H1 (cell line): Measurements from ENCODE around the gene ADAMTS14. TPM values are rescaled to one million over a fixed set of nuclear protein-coding genes. Genes with fewer than 3 reads are reported as not detected.

Source experiments
- CTCF ChIA-PET: fragments of 300-600 bp; sonication (Branson Sonifier 250); formaldehyde crosslinking; loops from one replicate; lab custom pipeline; 2021; ENCODE audit not compliant: partially characterized antibody; lab: Charles Lee
- POLR2A ChIA-PET: fragments of 300-600 bp; sonication (Branson Sonifier 250); formaldehyde crosslinking; loops from one replicate; lab custom pipeline; 2021; ENCODE audit warnings: inconsistent platforms; ENCODE audit not compliant: partially characterized antibody; lab: Charles Lee
- DNase-seq, 2 experiments: peaks; one replicate each; pipeline versions ENCODE4 v3.0.0 to v3.0.0-alpha.2; 2010 to 2022; ENCODE audit warnings: low spot score in 2 of 2, low read depth in 1 of 2, mixed read lengths in 1 of 2
- FAIRE-seq: peaks from 2 replicates; lab custom pipeline; 2011; peaks lifted over from hg19 to GRCh38; lab: Jason Lieb, UNC
- H2AFZ ChIP-seq: 2 replicates; pipeline ENCODE4 v1.8.1; 2012; ENCODE audit warnings: low read length, inconsistent platforms
- H2AK5ac ChIP-seq: 2 replicates; pipeline ENCODE4 v1.6.1; 2013; ENCODE audit warnings: low read depth, low read length
- H2BK120ac ChIP-seq: replicated peaks from 2 replicates; pipeline ENCODE3; 2013; ENCODE audit warnings: low read depth, low read length, inconsistent platforms
- H2BK12ac ChIP-seq: 2 replicates; pipeline ENCODE4 v1.6.1; 2013; ENCODE audit warnings: low read depth, low read length
- H2BK15ac ChIP-seq: 2 replicates; pipeline ENCODE4 v1.6.1; 2013; ENCODE audit warnings: low read length
- H2BK20ac ChIP-seq: 2 replicates; pipeline ENCODE4 v1.6.1; 2013; ENCODE audit warnings: low read length
- H2BK5ac ChIP-seq: 2 replicates; pipeline ENCODE4 v1.6.1; 2013; ENCODE audit warnings: low read depth, low read length
- H3K14ac ChIP-seq: 2 replicates; pipeline ENCODE4 v1.6.1; 2013; ENCODE audit warnings: inconsistent platforms; ENCODE audit not compliant: insufficient read length
- H3K18ac ChIP-seq: 2 replicates; pipeline ENCODE4 v1.6.1; 2013; ENCODE audit warnings: low read length; ENCODE audit errors: extremely low read depth
- H3K23ac ChIP-seq: 2 replicates; pipeline ENCODE4 v1.6.1; 2013; ENCODE audit warnings: inconsistent platforms; ENCODE audit not compliant: insufficient read length
- H3K23me2 ChIP-seq: 2 replicates; pipeline ENCODE4 v1.6.1; 2013; ENCODE audit warnings: low read depth, low read length
- H3K27ac ChIP-seq: 2 replicates; pipeline ENCODE4 v1.6.1; 2011; ENCODE audit warnings: low read depth, low read length, inconsistent platforms
- H3K27me3 ChIP-seq, 4 experiments: replicated peaks in 1 of 4; 1 replicate in 1 of 4; 2 replicates in 3 of 4; pipeline versions ENCODE4 v1.6.1 to v1.8.1; 2011 to 2013; ENCODE audit warnings: low read length in 3 of 4, mild to moderate bottlenecking in 3 of 4, inconsistent platforms in 2 of 4, mixed read lengths in 2 of 4, moderate library complexity in 1 of 4; ENCODE audit not compliant: control insufficient read depth in 3 of 4, insufficient read depth in 3 of 4; ENCODE audit errors: extremely low read depth in 1 of 4
- H3K36me3 ChIP-seq, 4 experiments: 2 replicates each; pipeline versions ENCODE4 v1.6.1 to v1.8.1; 2011 to 2013; ENCODE audit warnings: mild to moderate bottlenecking in 4 of 4, low read length in 3 of 4, moderate library complexity in 2 of 4, control low read depth in 1 of 4, inconsistent platforms in 1 of 4; ENCODE audit not compliant: insufficient read depth in 4 of 4, control insufficient read depth in 2 of 4
- H3K4ac ChIP-seq: replicated peaks from 2 replicates; pipeline ENCODE3; 2013; ENCODE audit warnings: low read length, low read depth, mixed read lengths, inconsistent platforms; ENCODE audit not compliant: insufficient read length
- H3K4me1 ChIP-seq, 4 experiments: replicated peaks in 1 of 4; 1 replicate in 1 of 4; 2 replicates in 3 of 4; pipeline versions ENCODE4 v1.6.1 to v1.8.1; 2011 to 2013; ENCODE audit warnings: low read length in 3 of 4, inconsistent platforms in 2 of 4, mixed read lengths in 1 of 4; ENCODE audit not compliant: insufficient read depth in 4 of 4, control insufficient read depth in 3 of 4
- H3K4me2 ChIP-seq, 2 experiments: 2 replicates each; pipeline versions ENCODE4 v1.6.1 to v1.8.1; 2011 to 2013; ENCODE audit warnings: low read depth in 2 of 2, low read length in 2 of 2, control low read depth in 1 of 2, inconsistent platforms in 1 of 2, mild to moderate bottlenecking in 1 of 2; ENCODE audit not compliant: insufficient read depth in 1 of 2
- H3K4me3 ChIP-seq, 4 experiments: fragments of 200-600, 300-600 bp in 1 of 4; sonication (generic), shearing (Covaris generic), sonication (Bioruptor Twin) in 1 of 4; 2 replicates each; pipeline versions ENCODE4 v1.5.1 to v1.8.1; 2011 to 2016; ENCODE audit warnings: low read length in 4 of 4, low read depth in 3 of 4, control low read depth in 2 of 4, inconsistent platforms in 2 of 4, mild to moderate bottlenecking in 2 of 4, mixed read lengths in 1 of 4, moderate library complexity in 1 of 4; ENCODE audit not compliant: insufficient read depth in 2 of 4; ENCODE audit errors: extremely low read depth in 1 of 4
- H3K56ac ChIP-seq: replicated peaks from 2 replicates; pipeline ENCODE3; 2013; ENCODE audit warnings: low read depth, mild to moderate bottlenecking, mixed read lengths, low read length, inconsistent platforms; ENCODE audit not compliant: insufficient read length
- H3K79me1 ChIP-seq: 2 replicates; pipeline ENCODE4 v1.6.1; 2013; ENCODE audit warnings: low read depth, low read length, control low read depth
- H3K79me2 ChIP-seq, 2 experiments: 2 replicates each; pipeline versions ENCODE4 v1.6.1 to v1.8.1; 2012 to 2013; ENCODE audit warnings: low read length in 2 of 2, mild to moderate bottlenecking in 2 of 2, inconsistent platforms in 1 of 2; ENCODE audit not compliant: insufficient read depth in 2 of 2, control insufficient read depth in 1 of 2
- H3K9ac ChIP-seq, 4 experiments: replicated peaks in 1 of 4; 1 replicate in 1 of 4; 2 replicates in 3 of 4; pipeline versions ENCODE4 v1.6.1 to v1.8.1; 2011 to 2013; ENCODE audit warnings: low read depth in 3 of 4, low read length in 3 of 4, control low read depth in 2 of 4, mild to moderate bottlenecking in 2 of 4, moderate library complexity in 2 of 4, inconsistent platforms in 1 of 4; ENCODE audit errors: extremely low read depth in 1 of 4
- H3K9me3 ChIP-seq, 2 experiments: 2 replicates each; pipeline versions ENCODE4 v1.6.1 to v1.8.1; 2012 to 2013; ENCODE audit warnings: mild to moderate bottlenecking in 2 of 2, moderate library complexity in 2 of 2, control low read depth in 1 of 2, inconsistent platforms in 1 of 2, low read depth in 1 of 2, low read length in 1 of 2, mixed read lengths in 1 of 2; ENCODE audit not compliant: insufficient read depth in 2 of 2
- H4K20me1 ChIP-seq, 2 experiments: replicated peaks in 1 of 2; 2 replicates each; pipeline versions ENCODE3 to v1.8.1; 2011 to 2013; ENCODE audit warnings: inconsistent platforms in 2 of 2, low read length in 2 of 2, mild to moderate bottlenecking in 1 of 2; ENCODE audit not compliant: insufficient read depth in 2 of 2, control insufficient read depth in 1 of 2
- H4K5ac ChIP-seq: 2 replicates; pipeline ENCODE4 v1.6.1; 2013; ENCODE audit warnings: low read length, low read depth, mixed read lengths, inconsistent platforms; ENCODE audit not compliant: insufficient read length
- H4K8ac ChIP-seq: 2 replicates; pipeline ENCODE4 v1.8.0; 2013; ENCODE audit warnings: mild to moderate bottlenecking, moderate library complexity, low read length, inconsistent platforms; ENCODE audit not compliant: insufficient read depth; ENCODE audit errors: extremely low read depth
- H4K91ac ChIP-seq: replicated peaks from 2 replicates; pipeline ENCODE3; 2013; ENCODE audit warnings: low read length, mixed read lengths, inconsistent platforms; ENCODE audit not compliant: insufficient read length
- ASH2L ChIP-seq: fragments of 200-600, 300-600 bp; sonication (generic); IDR thresholded peaks from one replicate; pipeline ENCODE4 v1.7.1; 2017; ENCODE audit warnings: low read length
- ATF3 ChIP-seq: IDR thresholded peaks from 2 replicates; pipeline ENCODE4 v1.6.1; 2011; ENCODE audit warnings: low read depth, mild to moderate bottlenecking, low read length; ENCODE audit not compliant: insufficient read depth
- CEBPB ChIP-seq: IDR thresholded peaks from 2 replicates; pipeline ENCODE4 v1.6.1; 2012; ENCODE audit warnings: low read depth, low read length
- CHD1 ChIP-seq: IDR thresholded peaks from 2 replicates; pipeline ENCODE4 v1.6.1; 2012; ENCODE audit warnings: low read depth, low read length, improper control_type of control experiment
- CHD2 ChIP-seq: IDR thresholded peaks from 2 replicates; pipeline ENCODE4 v1.6.1; 2012; ENCODE audit warnings: low read length, improper control_type of control experiment
- E2F6 ChIP-seq: IDR thresholded peaks from 2 replicates; pipeline ENCODE4 v1.6.1; 2012; ENCODE audit warnings: inconsistent platforms
- GTF2F1 ChIP-seq: IDR thresholded peaks from 2 replicates; pipeline ENCODE4 v1.6.1; 2012; ENCODE audit warnings: low read depth, low read length, improper control_type of control experiment, borderline replicate concordance
- MAX ChIP-seq: IDR thresholded peaks from 2 replicates; pipeline ENCODE4 v1.6.1; 2012; ENCODE audit warnings: inconsistent platforms
- SIN3A ChIP-seq, 2 experiments: IDR thresholded peaks in 1 of 2; conservative IDR thresholded peaks in 1 of 2; 2 replicates each; pipeline ENCODE4 v1.6.1; 2011 to 2012; ENCODE audit warnings: low read length in 2 of 2, improper control_type of control experiment in 1 of 2, low read depth in 1 of 2, mild to moderate bottlenecking in 1 of 2
- TBP ChIP-seq: IDR thresholded peaks from 2 replicates; pipeline ENCODE4 v1.6.1; 2011; ENCODE audit warnings: low read depth, low read length, improper control_type of control experiment
- TEAD4 ChIP-seq: IDR thresholded peaks from 2 replicates; pipeline ENCODE4 v1.6.1; 2012; ENCODE audit warnings: low read depth, low read length, inconsistent platforms, mixed read lengths
- WGBS, 2 experiments: shearing (Covaris generic) in 1 of 2; methylation state at CpG; one replicate each; pipeline versions ENCODE4 v1.1.6 to v1.1.7; 2013 to 2015; ENCODE audit warnings: low lambda C conversion rate in 2 of 2, mixed read lengths in 2 of 2, inconsistent platforms in 1 of 2, low coverage in 1 of 2, missing lambda C conversion rate in 1 of 2; ENCODE audit not compliant: insufficient replicate concordance in 2 of 2, insufficient coverage in 1 of 2, insufficient read length in 1 of 2; ENCODE audit errors: extremely low coverage in 1 of 2, missing lambda C conversion rate in 1 of 2; 5-methylcytosine and 5-hydroxymethylcytosine counted together
- polyA plus RNA-seq, 7 experiments: library from polyadenylated mRNA; depleted of rRNA in 3 of 7; stranded (reverse) in 5 of 7; unstranded in 2 of 7; fragments of >200 nt in 5 of 7; fragments of 200-250 nt in 2 of 7; gene quantifications; 1 replicate in 5 of 7; 2 replicates in 1 of 7; 4 replicates in 1 of 7; pipeline versions ENCODE4 v1.2.1 to v1.2.3, GENCODE V29; 2011 to 2013; ENCODE audit warnings: missing spikeins in 2 of 7, mixed read lengths in 2 of 7
- total RNA-seq: library from RNA; stranded (reverse); fragmentation: NEBNext Ultra II Directional; extraction: Animal tissue kit (Norgen Biotek cat#: 25700); gene quantifications from 2 replicates; pipeline ENCODE4 v1.2.1, GENCODE V29; 2021

ADAMTS14 gene
- total and polyA plus RNA-seq, 2 of the 8 experiments (the other 6 are each of a cell fraction or from before 2014, with no cell fraction given): 2.0 to 2.3 TPM

- Histone ChIP-seq H3K23me2 (no peaks in the 10 kb centered on the region), H3K4me3 (no peak overlapping the region), H4K8ac (no peak overlapping the region; the same call in 1 of the 2 replicates), H3K14ac (no peak overlapping the region), H2BK12ac (no peak overlapping the region), H3K4me1 (peaks cover 0 to 3% (median 0%) of the 10 kb centered on the region in 4 experiments; a peak in 2 of 7 replicates), H4K20me1 (no peaks in the 10 kb centered on the region), H4K5ac (no peak overlapping the region), H3K4ac (no peak overlapping the region), H3K18ac (no peak overlapping the region), H2BK15ac (no peak overlapping the region), H3K79me2 (no peaks in the 10 kb centered on the region), H3K9ac (no peak overlapping the region), H3K23ac (no peak overlapping the region), H3K4me2 (no peak overlapping the region), H3K56ac (no peak overlapping the region), H3K9me3 (no peaks in the 10 kb centered on the region), H2AK5ac (no peak overlapping the region), H4K91ac (no peak overlapping the region), H3K27ac (no peak overlapping the region), H2BK20ac (no peak overlapping the region), H3K27me3 (no peaks in the 10 kb centered on the region), H2BK120ac (no peak overlapping the region), H2AFZ (no peak overlapping the region), H3K79me1 (no peaks in the 10 kb centered on the region), H3K36me3 (no peaks in the 10 kb centered on the region), H2BK5ac (no peak overlapping the region)
- CTCF ChIA-PET: interaction anchor here (0.9 kb wide), 2 partner anchors 27 to 203 kb away, joined by 3 read pairs; no protein-coding TSS in a partner anchor
- DNase-seq: no peak
- WGBS, 2 experiments: 88% methylated on average over 18 of the region's 18 CpGs; no CpG with 5 or more reads in 1 of the 2 experiments
- POLR2A ChIA-PET: interaction anchor here (1.1 to 1.5 kb wide), 2 partner anchors 8 to 159 kb away, joined by 3 read pairs; no protein-coding TSS in a partner anchor
- no peak for FAIRE-seq
- TF ChIP-seq TBP (no peak), GTF2F1 (no peak), ASH2L (no peak), CEBPB (no peak), CHD1 (no peak), CHD2 (no peak), E2F6 (no peak), SIN3A (conservative IDR thresholded peaks at IDR 0.05 in 1 of 2, IDR thresholded peaks at IDR 0.05 in 1 of 2; ENCODE audit: low read depth in 1 of 2, low read length in 2 of 2) (no peak), ATF3 (no peak), TEAD4 (no peak), MAX (no peak)
Observed at GRCh38 chr10:70777063-70777875, 105.0 kb downstream of the ADAMTS14 start.
